Fibroblast of peridontal ligament (primary cell): ENCODE measurements around the gene SH2D3C.
"Not testable (repeated sequence)": the region's sequence is repeated elsewhere in the genome, so short reads cannot be mapped to it uniquely, and the experiment has no call there.

Experiments used
- DNase-seq: peaks from one replicate; pipeline ENCODE4 v3.0.0-alpha.2; 2010; ENCODE audit errors: extremely low read depth

The SH2D3C gene

GRCh38 chr9:127767410-127767809, 11.1 kb downstream of the SH2D3C start:
- no peak for DNase-seq

GRCh38 chr9:127765418-127765817, 13.0 kb downstream of the SH2D3C start:
- no peak for DNase-seq

GRCh38 chr9:127763918-127764384, 14.5 kb downstream of the SH2D3C start:
- no peak for DNase-seq

- no peak for DNase-seq
Observed at GRCh38 chr9:127762111-127762676, 16.3 kb downstream of the SH2D3C start.

GRCh38 chr9:127761491-127761956, 16.9 kb downstream of the SH2D3C start:
- DNase-seq: no peak

DNA sequence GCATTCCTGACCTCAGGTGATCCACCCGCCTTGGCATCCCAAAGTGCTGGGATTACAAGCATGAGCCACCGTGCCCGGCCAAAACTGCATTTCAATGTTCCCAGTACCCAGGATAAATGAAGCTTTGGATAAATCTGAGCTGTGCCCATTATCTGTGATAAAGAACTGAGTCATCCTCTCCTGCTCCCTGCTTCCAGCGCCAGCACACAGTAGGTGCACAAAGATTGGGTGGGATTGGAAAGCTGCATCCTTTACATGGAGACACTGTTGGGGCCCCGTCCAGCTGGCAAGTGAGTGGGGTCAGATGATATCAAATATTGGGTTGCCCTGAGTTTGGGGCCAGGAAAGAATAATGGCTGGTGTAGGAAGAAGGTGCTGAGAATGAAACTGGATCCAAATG, 17.4 kb downstream of the SH2D3C start:
- no peak for DNase-seq

DNA sequence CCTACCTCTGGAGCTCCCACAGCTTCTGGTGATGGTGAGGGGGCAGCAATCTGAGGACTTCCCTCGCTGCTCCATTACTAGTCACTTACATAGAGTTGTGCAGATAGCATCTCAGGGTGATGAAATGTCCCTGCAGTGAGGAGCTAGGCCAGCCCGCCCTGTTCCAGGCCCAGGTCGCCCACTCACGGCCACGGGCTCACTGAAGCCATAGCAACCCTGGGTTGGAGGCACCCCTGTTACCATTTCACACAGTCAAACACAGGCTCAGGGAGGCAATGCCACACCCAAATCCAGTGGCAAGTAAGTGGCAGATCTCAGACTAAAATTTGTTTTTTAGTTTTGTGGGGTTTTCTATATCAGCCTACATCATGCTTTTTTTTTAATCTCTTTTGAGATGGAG, 19.6 kb downstream of the SH2D3C start:
- DNase-seq: no peak

GRCh38 chr9:127756776-127757175, 21.7 kb downstream of the SH2D3C start:
- not testable (repeated sequence) for DNase-seq

DNA sequence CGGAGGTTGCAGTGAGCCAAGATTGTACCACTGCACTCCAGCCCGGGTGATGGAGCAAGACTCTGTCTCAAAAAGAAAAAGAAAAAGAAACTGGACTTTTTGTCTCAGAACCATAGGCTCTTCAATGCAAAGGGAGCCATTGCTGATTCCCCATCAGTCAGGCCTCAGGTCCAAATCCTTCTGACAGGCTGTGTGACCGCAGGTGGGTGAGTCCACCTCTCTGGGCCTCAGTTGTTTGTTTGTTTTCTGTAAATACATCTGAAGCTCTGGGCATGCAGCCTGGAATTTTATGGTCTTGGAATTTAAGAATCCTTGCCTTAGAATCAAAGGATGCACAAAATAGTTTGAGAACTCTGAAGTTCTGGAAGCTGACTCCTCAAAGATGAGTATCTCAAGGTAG, 22.2 kb downstream of the SH2D3C start:
- no peak for DNase-seq

GRCh38 chr9:127755061-127756060, 23.1 kb downstream of the SH2D3C start:
- DNase-seq: no peak

GRCh38 chr9:127754099-127755060, 24.1 kb downstream of the SH2D3C start:
- no peak for DNase-seq

GRCh38 chr9:127753622-127754021, 24.8 kb downstream of the SH2D3C start:
- DNase-seq: no peak

DNA sequence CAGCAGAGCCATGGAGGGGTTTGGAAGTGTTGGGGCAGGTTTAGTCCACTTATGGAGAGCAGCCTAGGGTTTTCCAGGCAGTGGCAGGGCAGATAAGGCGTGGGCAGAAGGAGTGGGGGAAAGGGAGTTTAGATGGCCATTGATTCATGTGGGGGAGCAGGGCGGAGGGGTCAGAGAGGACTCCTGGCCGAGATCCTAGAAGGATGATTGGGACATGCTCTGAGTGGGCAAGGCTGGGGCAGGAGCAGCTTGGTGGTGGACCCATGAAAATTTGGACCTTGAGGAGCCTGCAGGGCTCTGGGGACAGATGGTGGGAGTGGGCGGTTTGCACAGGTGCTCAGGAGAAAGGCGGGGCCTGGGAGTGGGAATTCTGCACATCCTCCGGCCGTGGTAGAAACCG, 25.3 kb downstream of the SH2D3C start:
- DNase-seq: no peak

GRCh38 chr9:127751269-127752054, 27.0 kb downstream of the SH2D3C start:
- DNase-seq: peak; percentile 21

DNA sequence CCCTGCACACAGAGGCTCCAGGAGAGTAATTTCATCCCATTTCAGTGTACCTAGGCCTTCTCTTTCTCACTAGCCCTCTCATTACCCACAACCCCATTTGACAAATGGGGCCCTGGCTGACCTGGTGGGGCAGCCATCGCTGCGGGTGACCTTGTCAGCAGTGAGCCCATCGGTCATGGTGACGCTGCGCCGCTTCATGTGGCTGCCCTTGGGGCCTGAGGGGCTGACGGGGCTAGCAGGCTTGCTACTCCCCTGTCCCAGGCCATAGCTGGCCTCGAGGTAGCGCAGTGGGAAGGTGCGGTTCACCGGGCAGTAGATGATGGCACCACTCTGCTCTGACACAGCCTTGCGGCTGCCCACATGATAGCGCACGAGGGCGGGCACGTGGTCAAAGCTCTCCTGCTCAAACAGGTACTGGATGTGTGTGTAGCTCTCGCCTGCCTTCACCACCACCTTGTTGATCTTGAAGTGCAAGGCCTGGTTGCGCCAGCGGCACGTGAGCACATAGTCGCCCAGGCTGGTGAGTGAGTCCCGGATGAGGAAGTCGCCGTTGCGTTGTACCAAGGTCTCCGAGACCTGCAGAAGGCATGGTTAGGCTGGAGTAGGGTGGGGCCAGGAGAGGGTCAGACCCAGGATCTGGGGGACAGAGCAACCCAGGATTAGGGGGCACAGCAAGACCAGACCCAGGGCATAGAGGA, 29.2 kb downstream of the SH2D3C start:
- no peak for DNase-seq

GRCh38 chr9:127746959-127747569, 31.4 kb downstream of the SH2D3C start:
- DNase-seq: no peak

- no peak for DNase-seq
Observed at GRCh38 chr9:127744398-127745110, 33.9 kb downstream of the SH2D3C start.

DNA sequence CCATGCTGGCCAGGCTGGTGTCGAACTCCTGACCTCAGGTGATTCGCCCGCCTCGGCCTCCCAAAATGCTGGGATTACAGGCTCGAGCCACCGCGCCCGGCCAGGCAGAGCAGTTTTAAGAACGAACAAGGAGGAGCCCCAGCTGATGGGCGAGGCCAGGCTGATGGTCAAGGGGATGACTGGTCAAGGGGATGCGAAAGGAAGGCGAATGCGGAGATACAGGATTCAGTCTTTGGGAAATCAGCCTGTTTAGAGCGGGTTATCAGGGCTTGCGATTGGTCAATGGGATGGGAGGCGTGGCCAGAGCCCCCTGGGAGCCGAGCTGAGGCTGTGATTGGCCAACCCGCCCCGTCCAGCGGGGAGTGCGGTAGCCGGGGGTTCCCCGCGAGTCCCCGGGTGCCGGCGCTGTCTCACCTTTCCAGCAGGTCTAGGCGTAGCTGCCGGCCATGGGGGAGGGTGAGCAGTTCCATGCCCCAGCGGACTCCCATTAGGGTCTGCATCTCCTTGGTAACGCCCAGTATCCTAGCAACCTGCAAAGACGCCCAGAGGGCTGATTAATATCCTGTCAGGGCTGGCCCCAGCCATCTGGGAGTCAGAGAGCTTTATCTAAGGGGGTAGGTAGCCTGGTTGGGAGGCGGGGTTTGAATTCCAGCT, 35.9 kb downstream of the SH2D3C start:
- DNase-seq: no peak
